ENCODE results near the gene CRELD1. TPM values are rescaled to one million over a fixed set of nuclear protein-coding genes. Genes with fewer than 3 reads are reported as not detected.

Gene CRELD1
- total and polyA plus RNA-seq, 2 donors (not counting 1 experiment from before 2014, with no cell fraction given), result 46.8 to 47.6 TPM

Small RNAs within 50 kb of the gene (small RNA-seq; reads per million reads assigned to genes)
- gene RNU6-882P (ENCODE audit: insufficient read length, low read depth, low replicate concordance), result not detected

Other genes with a start within 250 kb of the CRELD1 start
- 0.37 and 1.2 TPM in 2 replicates for gene CPNE9, start 230.0 kb upstream of the CRELD1 start, total RNA-seq
- gene CPNE9, start 230.0 kb upstream of the CRELD1 start, polyA plus RNA-seq, result 0.20 and 0.30 TPM in 2 replicates
- gene BRPF1, start 202.1 kb upstream of the CRELD1 start, total RNA-seq, result 36.5 and 40.1 TPM in 2 replicates
- 22.2 and 24.4 TPM in 2 replicates for gene BRPF1, start 202.1 kb upstream of the CRELD1 start, polyA plus RNA-seq
- 81.6 and 90.8 TPM in 2 replicates for gene OGG1, start 183.9 kb upstream of the CRELD1 start, total RNA-seq
- gene OGG1, start 183.9 kb upstream of the CRELD1 start, polyA plus RNA-seq, result 26.5 and 45.6 TPM in 2 replicates
- 0.57 and 1.1 TPM in 2 replicates for gene CAMK1, start 163.9 kb upstream of the CRELD1 start, total RNA-seq
- gene CAMK1, start 163.9 kb upstream of the CRELD1 start, polyA plus RNA-seq, result 0.82 and 0.97 TPM in 2 replicates
- gene TADA3, start 141.4 kb upstream of the CRELD1 start, total RNA-seq, result 43.4 and 45.6 TPM in 2 replicates
- 42.5 and 45.4 TPM in 2 replicates for gene TADA3, start 141.4 kb upstream of the CRELD1 start, polyA plus RNA-seq
- gene ARPC4, start 140.8 kb upstream of the CRELD1 start, total RNA-seq, result 174 and 179 TPM in 2 replicates
- gene ARPC4, start 140.8 kb upstream of the CRELD1 start, polyA plus RNA-seq, result 110 and 114 TPM in 2 replicates
- 84.5 and 84.6 TPM in 2 replicates for gene TTLL3, start 123.6 kb upstream of the CRELD1 start, total RNA-seq
- 156 and 168 TPM in 2 replicates for gene TTLL3, start 123.6 kb upstream of the CRELD1 start, polyA plus RNA-seq
- gene RPUSD3, start 89.8 kb upstream of the CRELD1 start, total RNA-seq, result 60.7 and 62.1 TPM in 2 replicates
- 31.8 and 57.0 TPM in 2 replicates for gene RPUSD3, start 89.8 kb upstream of the CRELD1 start, polyA plus RNA-seq
- not detected in 2 replicates for gene CIDEC, start 53.6 kb upstream of the CRELD1 start, total RNA-seq
- not detected in 2 replicates for gene CIDEC, start 53.6 kb upstream of the CRELD1 start, polyA plus RNA-seq
- 25.7 and 26.2 TPM in 2 replicates for gene JAGN1, start 43.2 kb upstream of the CRELD1 start, total RNA-seq
- gene JAGN1, start 43.2 kb upstream of the CRELD1 start, polyA plus RNA-seq, result 20.3 and 20.4 TPM in 2 replicates
- gene IL17RE, start 31.0 kb upstream of the CRELD1 start, total RNA-seq, result 0.34 TPM in 1 of 2 replicates, not detected in the other
- 0.37 and 0.48 TPM in 2 replicates for gene IL17RE, start 31.0 kb upstream of the CRELD1 start, polyA plus RNA-seq
- gene IL17RC, start 16.7 kb upstream of the CRELD1 start, total RNA-seq, result 0.24 and 0.25 TPM in 2 replicates
- 0.98 and 1.2 TPM in 2 replicates for gene IL17RC, start 16.7 kb upstream of the CRELD1 start, polyA plus RNA-seq
- gene PRRT3, start 18.6 kb downstream of the CRELD1 start, total RNA-seq, result 3.9 and 4.4 TPM in 2 replicates
- gene PRRT3, start 18.6 kb downstream of the CRELD1 start, polyA plus RNA-seq, result 1.0 and 1.7 TPM in 2 replicates
- gene EMC3, start 53.0 kb downstream of the CRELD1 start, total RNA-seq, result 38.0 and 38.6 TPM in 2 replicates
- gene EMC3, start 53.0 kb downstream of the CRELD1 start, polyA plus RNA-seq, result 38.7 and 64.8 TPM in 2 replicates
- gene FANCD2, start 92.6 kb downstream of the CRELD1 start, total RNA-seq, result 31.7 and 35.5 TPM in 2 replicates
- 65.8 and 98.5 TPM in 2 replicates for gene FANCD2, start 92.6 kb downstream of the CRELD1 start, polyA plus RNA-seq
- not detected in 2 replicates for gene FANCD2OS, start 174.4 kb downstream of the CRELD1 start, total RNA-seq
- not detected in 2 replicates for gene FANCD2OS, start 174.4 kb downstream of the CRELD1 start, polyA plus RNA-seq
- 82.8 and 86.3 TPM in 2 replicates for gene BRK1, start 181.8 kb downstream of the CRELD1 start, total RNA-seq
- 37.2 and 55.0 TPM in 2 replicates for gene BRK1, start 181.8 kb downstream of the CRELD1 start, polyA plus RNA-seq
- 134 and 137 TPM in 2 replicates for gene VHL, start 207.9 kb downstream of the CRELD1 start, total RNA-seq
- 31.5 and 43.6 TPM in 2 replicates for gene VHL, start 207.9 kb downstream of the CRELD1 start, polyA plus RNA-seq
- 23.2 and 24.6 TPM in 2 replicates for gene IRAK2, start 231.1 kb downstream of the CRELD1 start, total RNA-seq
- 11.7 and 11.8 TPM in 2 replicates for gene IRAK2, start 231.1 kb downstream of the CRELD1 start, polyA plus RNA-seq

Data from B cell (primary cell).